Subcutaneous abdominal adipose tissue (tissue), 5 donors: ENCODE data around the gene TMEM86A.
A peak's percentile ranks its signal among the peaks of the same experiment; 100 is the strongest.
"Not testable (repeated sequence)": the region's sequence is repeated elsewhere in the genome, so short reads cannot be mapped to it uniquely, and the experiment has no call there.

Experiments
- H3K27ac ChIP-seq: one replicate; pipeline ENCODE4 v1.7.0; 2013; ENCODE audit warnings: low read depth, mild to moderate bottlenecking, inconsistent platforms, low read length, moderate library complexity
- H3K27me3 ChIP-seq, 5 donors: one replicate each; pipeline ENCODE4 v1.7.0; 2013; ENCODE audit warnings: low read length in 5 of 5, inconsistent platforms in 1 of 5; ENCODE audit not compliant: control insufficient read depth in 5 of 5, insufficient read depth in 4 of 5
- H3K36me3 ChIP-seq, 5 donors: one replicate each; pipeline ENCODE4 v1.7.0; 2013; ENCODE audit warnings: low read length in 5 of 5; ENCODE audit not compliant: control insufficient read depth in 5 of 5, insufficient read depth in 5 of 5
- H3K4me1 ChIP-seq, 5 donors: one replicate each; pipeline ENCODE4 v1.7.0; 2013; ENCODE audit warnings: low read length in 5 of 5, mild to moderate bottlenecking in 3 of 5, moderate library complexity in 1 of 5; ENCODE audit not compliant: control insufficient read depth in 5 of 5, insufficient read depth in 5 of 5
- H3K4me3 ChIP-seq, 5 donors: one replicate each; pipeline ENCODE4 v1.7.0; 2013; ENCODE audit warnings: low read length in 5 of 5, low read depth in 1 of 5
- H3K9ac ChIP-seq, 5 donors: one replicate each; pipeline ENCODE4 v1.7.0; 2013; ENCODE audit warnings: low read length in 5 of 5, mild to moderate bottlenecking in 4 of 5, moderate library complexity in 3 of 5
- H3K9me3 ChIP-seq, 5 donors: one replicate each; pipeline ENCODE4 v1.7.0; 2013; ENCODE audit warnings: low read length in 5 of 5; ENCODE audit not compliant: control insufficient read depth in 5 of 5
- donor health status: healthy.
- donor health status: healthy.
- donor health status: healthy.
- donor health status: healthy.
- donor health status: healthy.

The TMEM86A gene, protein sequence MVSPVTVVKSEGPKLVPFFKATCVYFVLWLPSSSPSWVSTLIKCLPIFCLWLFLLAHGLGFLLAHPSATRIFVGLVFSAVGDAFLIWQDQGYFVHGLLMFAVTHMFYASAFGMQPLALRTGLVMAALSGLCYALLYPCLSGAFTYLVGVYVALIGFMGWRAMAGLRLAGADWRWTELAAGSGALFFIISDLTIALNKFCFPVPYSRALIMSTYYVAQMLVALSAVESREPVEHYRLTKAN

GRCh38 chr11:18698341-18699268 is at the start of gene TMEM86A:
Gene TMEM86A, plus strand, starts transcription at chr11:18698779. Its CDS starts 108 bp downstream, at chr11:18698887.
- Histone ChIP-seq H3K27me3 (no peaks in the 10 kb centered on the region), H3K9me3 (no peaks in the 10 kb centered on the region), H3K36me3 (peaks cover 0 to 21% (median 15%) of the 10 kb centered on the region in 5 donors), H3K4me3 (peak within 1 kb of the TSS; percentile 66 to 74 (median 69)), H3K4me1 (peaks cover 10 to 42% (median 27%) of the 10 kb centered on the region in 5 donors), H3K9ac (peak within 1 kb of the TSS in 4 of 5 donors; percentile 48 to 70 (median 64)), H3K27ac (peak within 1 kb of the TSS; percentile 60)

GRCh38 chr11:18650353-18650752 is 48.2 kb upstream of the TMEM86A start:
- H3K27me3 ChIP-seq, result no peaks in the 10 kb centered on the region
- no peak overlapping the region for H3K27ac ChIP-seq
- no peak overlapping the region for H3K4me3 ChIP-seq
- H3K9me3 ChIP-seq, result no peaks in the 10 kb centered on the region
- H3K36me3 ChIP-seq, result no peaks in the 10 kb centered on the region
- peaks cover 0 to 3% (median 0%) of the 10 kb centered on the region in 5 donors for H3K4me1 ChIP-seq
- no peak overlapping the region for H3K9ac ChIP-seq

DNA sequence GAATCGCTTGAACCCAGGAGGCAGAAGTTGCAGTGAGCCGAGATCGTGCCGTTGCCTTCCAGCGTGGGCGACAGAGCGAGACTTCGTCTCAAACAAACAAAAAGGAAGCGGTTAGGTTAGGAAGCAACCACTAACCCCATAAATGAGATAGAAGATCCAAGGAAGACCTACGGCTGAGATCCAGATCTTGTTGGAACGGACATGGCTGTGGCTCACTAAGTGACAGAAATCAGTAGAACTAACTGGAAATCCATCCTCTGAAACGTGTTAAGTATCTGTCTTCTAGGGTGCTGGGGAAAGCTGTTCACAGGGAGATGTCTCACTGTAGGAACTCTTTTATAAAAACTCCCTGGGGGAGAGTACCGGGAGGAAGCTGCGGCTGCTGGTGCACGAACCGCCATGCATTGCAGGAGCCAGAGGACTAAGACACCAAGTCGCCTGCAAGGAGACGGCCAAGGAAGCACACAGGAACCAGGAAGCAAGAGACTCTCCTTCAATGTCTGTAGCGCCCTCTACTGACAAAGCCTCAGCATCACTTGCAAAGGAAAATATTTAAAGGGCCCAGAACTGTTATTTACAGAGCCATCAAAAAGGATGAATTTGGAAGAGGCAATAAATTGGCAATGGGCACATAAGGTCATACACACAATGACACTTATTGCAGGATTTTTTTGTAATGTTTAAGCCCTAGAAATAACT is 47.6 kb upstream of the TMEM86A start:
- no peaks in the 10 kb centered on the region for H3K27me3 ChIP-seq
- H3K4me3 ChIP-seq, result peak overlapping the region in 1 of 5 donors; percentile 22
- H3K27ac ChIP-seq, result no peak overlapping the region
- H3K9ac ChIP-seq, result no peak overlapping the region
- H3K36me3 ChIP-seq, result no peaks in the 10 kb centered on the region
- peaks cover 0 to 3% (median 0%) of the 10 kb centered on the region in 5 donors for H3K4me1 ChIP-seq
- H3K9me3 ChIP-seq, result no peaks in the 10 kb centered on the region

GRCh38 chr11:18657673-18658072 is 40.9 kb upstream of the TMEM86A start:
- Histone ChIP-seq H3K27me3 (no peaks in the 10 kb centered on the region), H3K27ac (no peak overlapping the region), H3K9me3 (no peaks in the 10 kb centered on the region), H3K9ac (no peak overlapping the region), H3K36me3 (no peaks in the 10 kb centered on the region), H3K4me3 (no peak overlapping the region), H3K4me1 (no peaks in the 10 kb centered on the region)

GRCh38 chr11:18665353-18665872 is 33.2 kb upstream of the TMEM86A start:
- H3K4me3 ChIP-seq, H3K9ac ChIP-seq, H3K36me3 ChIP-seq, H3K27ac ChIP-seq, H3K4me1 ChIP-seq, H3K27me3 ChIP-seq, H3K9me3 ChIP-seq: not testable (repeated sequence)

- no peak overlapping the region for H3K27ac ChIP-seq
- H3K27me3 ChIP-seq, result no peaks in the 10 kb centered on the region
- no peaks in the 10 kb centered on the region for H3K36me3 ChIP-seq
- no peaks in the 10 kb centered on the region for H3K9me3 ChIP-seq
- no peak overlapping the region for H3K9ac ChIP-seq
- peaks cover 0 to 4% (median 0%) of the 10 kb centered on the region in 5 donors for H3K4me1 ChIP-seq
- H3K4me3 ChIP-seq, result no peak overlapping the region
These were observed 30.4 kb upstream of the TMEM86A start for GRCh38 chr11:18668131-18668530.

- H3K27ac ChIP-seq, result no peak overlapping the region
- H3K4me1 ChIP-seq, result peaks cover 0 to 4% (median 0%) of the 10 kb centered on the region in 5 donors
- no peaks in the 10 kb centered on the region for H3K27me3 ChIP-seq
- no peak overlapping the region for H3K9ac ChIP-seq
- no peaks in the 10 kb centered on the region for H3K9me3 ChIP-seq
- no peaks in the 10 kb centered on the region for H3K36me3 ChIP-seq
- H3K4me3 ChIP-seq, result no peak overlapping the region
These were observed 29.4 kb upstream of the TMEM86A start for GRCh38 chr11:18669219-18669596.

DNA sequence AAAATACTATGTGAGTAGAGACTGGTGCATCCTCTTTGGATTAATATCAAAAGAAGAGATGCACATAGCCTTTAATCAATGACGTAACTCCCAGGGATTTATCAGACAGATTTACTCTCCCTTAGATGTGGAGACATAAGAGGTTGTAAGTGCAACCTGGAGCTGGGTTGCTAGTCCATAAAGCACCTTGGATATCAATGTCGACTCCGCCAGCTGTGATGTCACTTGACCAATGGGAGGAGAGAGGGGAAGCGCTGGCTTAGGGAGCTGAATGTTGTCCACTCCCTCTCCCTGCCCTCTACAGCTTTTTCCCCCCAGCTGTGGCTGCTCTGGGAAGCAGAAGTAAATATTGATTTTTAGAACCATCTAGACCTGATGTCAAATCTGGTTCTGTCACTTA is 28.9 kb upstream of the TMEM86A start:
- no peak overlapping the region for H3K4me3 ChIP-seq
- H3K27ac ChIP-seq, result no peak overlapping the region
- H3K36me3 ChIP-seq, result no peaks in the 10 kb centered on the region
- H3K9me3 ChIP-seq, result no peaks in the 10 kb centered on the region
- no peaks in the 10 kb centered on the region for H3K27me3 ChIP-seq
- peaks cover 0 to 4% (median 0%) of the 10 kb centered on the region in 5 donors for H3K4me1 ChIP-seq
- H3K9ac ChIP-seq, result no peak overlapping the region

DNA sequence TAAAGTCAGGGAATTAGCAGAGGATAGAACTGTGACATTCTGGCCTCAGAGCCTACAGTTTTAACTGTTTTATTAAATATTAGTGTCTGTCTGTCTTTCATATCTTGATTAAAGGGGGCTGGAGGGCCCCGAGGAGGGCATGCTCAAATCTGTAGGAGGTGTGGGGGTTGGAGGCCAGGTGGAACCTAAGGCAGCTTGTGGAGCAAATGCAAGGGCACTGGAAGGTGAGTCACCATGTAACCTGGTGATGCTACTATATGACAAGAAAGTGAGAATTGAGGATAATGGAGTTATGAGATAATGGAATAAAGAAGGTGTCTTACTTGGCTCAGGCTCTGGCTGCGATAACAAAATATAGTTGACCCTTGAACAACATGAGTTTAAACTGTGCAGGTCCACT is 27.3 kb upstream of the TMEM86A start:
- Histone ChIP-seq H3K4me3 (no peak overlapping the region), H3K9me3 (no peaks in the 10 kb centered on the region), H3K9ac (no peak overlapping the region), H3K27ac (no peak overlapping the region), H3K36me3 (no peaks in the 10 kb centered on the region), H3K4me1 (peaks cover 0 to 4% (median 0%) of the 10 kb centered on the region in 5 donors), H3K27me3 (no peaks in the 10 kb centered on the region)
